Effector CD4-positive, alpha-beta T cell (primary cell): Measurements from ENCODE around the gene LRRC8D.

Source experiments
- DNase-seq: peaks from one replicate; pipeline ENCODE4 v3.0.0-alpha.2; 2020

The LRRC8D gene

DNA sequence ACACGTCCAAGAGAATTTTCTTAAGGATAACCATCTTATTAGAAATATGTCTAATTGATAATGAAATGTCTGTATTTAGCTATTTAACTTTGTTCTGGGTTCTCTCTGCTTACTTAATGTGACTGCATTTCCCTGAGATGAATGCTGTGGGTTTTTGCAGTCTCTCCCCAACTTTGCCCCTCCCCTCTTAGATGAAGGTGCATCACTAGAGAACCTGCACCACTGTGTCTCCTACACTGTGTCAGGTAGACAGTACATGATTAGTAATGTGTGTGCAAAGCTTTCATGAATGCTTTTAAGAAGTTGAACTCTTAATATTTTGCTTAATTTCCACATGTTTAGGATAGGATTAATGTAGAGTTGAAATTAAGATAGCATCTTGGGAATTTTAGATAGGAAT, 51.7 kb downstream of the LRRC8D start:
- no peak for DNase-seq

DNA sequence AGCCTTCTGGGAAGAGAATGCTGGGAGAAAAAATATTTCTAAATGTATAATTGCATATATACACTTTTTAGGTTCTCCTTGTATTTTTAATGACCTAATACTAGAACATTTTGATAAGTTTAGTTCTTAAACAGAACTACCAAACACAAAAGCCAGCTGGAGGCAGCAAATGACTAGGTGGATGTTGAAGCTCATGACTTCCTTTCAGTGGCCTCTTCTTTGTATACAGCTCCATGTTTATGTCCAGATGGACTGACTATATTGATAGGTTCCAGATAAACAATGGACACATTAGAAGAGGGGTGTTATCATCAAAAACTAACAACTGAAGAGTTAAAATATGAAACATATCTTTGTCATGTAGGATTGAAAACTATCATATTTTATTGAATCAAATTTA, 52.5 kb downstream of the LRRC8D start:
- no peak for DNase-seq

DNA sequence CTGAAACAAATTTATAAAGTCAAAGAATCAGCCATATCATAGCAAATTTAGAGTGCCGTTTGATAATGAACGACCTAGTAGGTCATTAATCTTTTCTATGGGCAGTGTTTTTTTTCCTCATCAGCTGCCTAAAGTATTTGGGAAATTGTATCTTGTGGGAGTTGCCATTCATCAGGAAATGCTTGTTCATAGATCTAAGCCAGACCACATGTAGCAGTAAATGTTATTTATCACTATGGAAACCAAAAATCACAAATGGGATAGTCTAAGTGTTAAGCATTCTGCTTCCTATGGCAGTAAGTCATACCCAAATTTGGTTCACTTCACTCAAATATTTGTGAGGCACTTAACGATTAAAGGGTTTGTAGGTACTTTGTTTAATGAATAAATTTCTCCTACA, 52.9 kb downstream of the LRRC8D start:
- no peak for DNase-seq

DNA sequence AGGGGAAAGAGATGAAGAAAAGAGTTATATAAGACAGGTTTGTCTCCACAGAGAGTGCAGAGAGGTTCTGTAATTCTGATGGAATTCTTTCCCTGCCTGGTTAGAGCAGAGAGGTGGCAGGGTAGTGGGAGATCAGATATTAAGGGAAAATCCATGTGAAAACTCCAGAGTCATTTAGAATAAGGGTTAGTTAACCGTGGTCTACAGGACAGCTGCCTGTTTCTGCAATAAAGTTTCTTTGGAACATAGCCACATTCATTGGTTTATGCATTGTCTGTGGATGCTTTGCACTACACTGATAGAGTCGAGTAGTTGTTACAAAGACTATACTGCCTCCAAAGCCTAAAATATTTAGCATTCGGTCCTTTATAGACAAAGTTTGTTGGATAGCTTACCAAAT, 55.6 kb downstream of the LRRC8D start:
- no peak for DNase-seq

DNA sequence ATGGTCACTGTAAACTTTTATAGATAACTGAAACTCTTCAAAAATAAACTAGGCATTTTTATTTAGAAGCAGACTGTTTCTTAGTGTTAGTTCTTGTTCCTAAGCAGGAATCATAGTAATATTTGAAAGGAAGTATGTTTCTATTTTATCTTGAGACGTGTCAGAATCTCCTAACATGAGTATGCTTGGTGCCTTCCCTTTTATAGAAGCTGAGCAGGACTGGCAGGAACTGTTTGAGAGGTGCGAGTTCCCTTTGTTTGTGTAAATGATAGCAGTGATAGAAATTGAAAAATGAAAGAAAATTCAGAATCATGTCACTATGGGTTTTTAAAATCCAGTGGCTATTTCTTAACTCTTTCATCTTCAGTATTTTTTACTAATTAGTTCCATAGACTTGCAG, 56.9 kb downstream of the LRRC8D start:
- no peak for DNase-seq

DNA sequence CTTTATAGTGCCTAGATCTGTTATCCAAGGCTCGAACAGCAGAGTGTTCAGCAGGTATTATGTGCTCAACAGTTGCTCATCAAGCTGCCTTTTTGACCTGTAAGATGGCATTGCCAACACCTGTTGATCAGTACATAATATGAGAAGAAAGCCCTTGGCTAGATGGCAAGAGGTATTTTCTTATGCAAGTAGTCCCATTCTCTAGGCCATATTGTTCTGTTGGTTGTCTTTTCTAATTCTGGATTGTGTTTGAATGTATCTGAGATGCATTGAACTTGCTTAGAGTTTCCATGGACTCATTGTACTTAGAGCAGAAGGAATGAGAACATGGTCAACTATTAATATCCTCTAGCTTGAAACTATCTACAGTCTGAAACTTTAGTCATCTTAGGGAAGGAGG, 57.4 kb downstream of the LRRC8D start:
- DNase-seq = no peak

DNA sequence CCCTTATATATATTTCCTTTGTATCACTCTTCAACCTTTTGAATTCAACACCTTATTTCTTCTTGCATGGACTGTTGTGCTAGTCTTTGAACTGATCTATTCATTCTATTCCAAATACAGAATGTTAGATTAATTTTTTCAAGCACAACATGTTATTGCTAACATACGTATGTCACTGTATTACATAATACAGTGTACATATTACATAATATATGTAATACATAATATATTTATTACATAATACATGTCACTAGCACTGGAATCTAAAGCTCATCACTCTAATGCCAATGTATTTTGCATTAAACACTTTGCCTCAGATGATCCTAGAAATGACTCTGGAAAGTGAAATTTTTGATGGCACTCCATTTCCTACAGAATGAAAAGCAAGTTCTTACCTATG, 59.8 kb downstream of the LRRC8D start:
- no peak for DNase-seq

DNA sequence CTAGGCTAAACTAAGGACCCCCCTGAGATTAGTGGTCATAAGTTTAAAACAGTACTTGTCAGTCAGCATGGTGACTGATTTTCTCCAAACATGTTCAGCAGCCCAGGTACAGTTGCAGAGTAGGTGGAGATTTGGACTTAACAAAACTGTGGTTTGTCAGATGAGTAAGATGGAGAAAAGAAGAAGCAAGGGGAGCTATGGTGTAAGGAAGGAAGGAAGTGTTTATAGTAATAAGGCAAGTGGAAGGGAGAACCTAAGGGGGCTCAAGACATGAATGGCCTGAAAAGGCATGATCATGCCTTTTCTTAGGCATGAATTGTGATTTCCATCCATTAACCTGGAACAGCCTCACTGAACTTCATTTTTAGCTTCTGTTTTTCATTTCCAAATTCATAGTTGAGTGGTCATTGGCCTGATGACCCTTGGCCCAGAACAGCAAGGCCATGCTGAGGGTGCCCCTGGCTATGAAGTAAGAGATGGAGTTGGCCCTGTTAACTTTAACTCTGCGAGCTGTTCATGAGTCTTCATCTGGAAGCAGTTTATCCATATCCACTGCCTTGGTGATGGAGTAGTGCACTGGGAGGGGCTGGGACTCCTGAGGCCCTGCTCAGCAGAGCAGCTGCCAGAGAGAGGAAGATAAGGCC, 60.7 kb downstream of the LRRC8D start:
- DNase-seq = no peak

DNA sequence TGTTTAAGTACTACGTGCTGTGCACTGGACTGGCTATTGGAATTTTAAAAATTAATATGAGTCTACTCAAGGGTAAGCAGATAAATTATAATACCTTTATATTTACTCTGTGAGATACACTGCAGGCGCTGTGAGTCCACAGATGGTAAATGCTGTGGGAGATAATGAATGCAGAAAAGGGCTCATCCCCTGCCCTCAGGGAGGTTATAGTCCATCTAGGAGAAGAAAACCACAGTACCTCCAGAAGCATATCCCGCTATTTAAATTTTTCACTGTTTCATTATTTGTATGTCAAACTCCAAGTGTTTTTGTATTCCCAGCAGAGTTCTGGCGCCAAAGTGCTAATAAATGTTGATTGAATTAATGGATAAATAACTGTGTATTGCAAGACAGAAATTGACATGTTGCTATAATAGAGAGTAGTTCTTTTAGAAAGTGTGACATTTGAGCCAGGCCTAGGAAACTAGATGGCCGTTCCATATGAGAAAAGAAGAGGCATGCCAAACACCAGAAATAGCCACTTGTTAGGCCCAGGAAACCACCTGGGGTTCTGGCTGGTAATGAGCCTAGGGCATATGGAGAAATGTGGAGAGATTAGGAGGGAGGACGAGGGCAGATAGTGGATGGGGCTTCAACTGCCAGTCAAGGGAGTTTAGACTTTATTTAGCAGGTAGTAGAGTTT, 61.7 kb downstream of the LRRC8D start:
- DNase-seq = no peak

DNA sequence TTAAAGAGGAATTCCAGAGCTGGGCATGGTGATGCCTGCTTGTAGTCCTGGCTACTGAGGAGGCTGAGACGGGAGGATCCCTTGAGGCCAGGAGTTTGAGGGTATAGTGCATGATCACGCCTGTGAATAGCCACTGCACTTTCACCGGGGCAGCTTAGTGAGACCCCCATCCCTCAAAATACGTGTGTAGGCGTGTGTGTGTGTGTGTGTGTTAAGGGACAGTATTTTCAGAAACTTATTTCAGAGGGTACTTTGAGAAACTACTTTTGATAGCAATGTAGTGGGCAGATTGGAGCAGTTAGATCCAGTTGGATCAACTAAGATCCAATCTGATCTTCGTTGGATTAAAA, 62.2 kb downstream of the LRRC8D start:
- DNase-seq = no peak

DNA sequence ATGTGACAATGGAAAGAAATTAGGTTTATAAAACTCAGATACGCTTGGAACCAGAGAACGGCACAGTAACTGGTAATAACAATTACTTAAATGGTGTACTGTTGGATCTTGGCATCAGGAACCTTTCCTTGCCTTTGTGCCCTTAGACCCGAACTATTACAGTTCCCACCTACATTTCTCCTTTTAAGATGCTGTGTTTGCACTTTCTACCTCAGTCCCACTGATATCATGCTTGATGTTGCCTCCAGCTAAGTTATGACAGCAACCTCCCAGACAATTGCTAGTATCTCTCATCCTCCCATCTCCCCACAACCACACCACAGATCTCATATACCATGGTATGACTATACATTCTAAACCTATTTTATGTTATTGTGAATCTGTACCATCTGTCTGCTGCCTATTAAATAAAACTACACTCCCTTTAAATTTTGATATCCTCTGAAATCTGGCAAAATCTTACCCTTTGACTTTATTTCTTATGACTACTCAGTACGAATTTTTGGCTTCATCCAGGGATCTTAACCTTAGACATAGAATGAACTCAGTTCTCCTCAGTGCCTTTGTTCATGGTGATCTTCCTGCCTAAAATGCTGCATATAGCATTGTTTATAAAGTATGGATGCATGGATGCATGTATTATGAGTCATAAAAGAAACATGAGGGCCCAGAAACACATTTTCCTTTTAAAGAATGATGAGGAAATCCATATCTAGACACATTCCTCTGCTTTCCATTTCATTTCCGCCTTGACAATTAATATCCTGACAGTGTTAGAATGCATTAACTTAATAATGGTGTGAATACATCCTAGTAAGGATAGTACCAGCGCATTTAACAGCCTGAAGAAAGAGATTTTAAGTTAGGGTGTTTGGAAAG, 64.1 kb downstream of the LRRC8D start:
- no peak for DNase-seq

DNA sequence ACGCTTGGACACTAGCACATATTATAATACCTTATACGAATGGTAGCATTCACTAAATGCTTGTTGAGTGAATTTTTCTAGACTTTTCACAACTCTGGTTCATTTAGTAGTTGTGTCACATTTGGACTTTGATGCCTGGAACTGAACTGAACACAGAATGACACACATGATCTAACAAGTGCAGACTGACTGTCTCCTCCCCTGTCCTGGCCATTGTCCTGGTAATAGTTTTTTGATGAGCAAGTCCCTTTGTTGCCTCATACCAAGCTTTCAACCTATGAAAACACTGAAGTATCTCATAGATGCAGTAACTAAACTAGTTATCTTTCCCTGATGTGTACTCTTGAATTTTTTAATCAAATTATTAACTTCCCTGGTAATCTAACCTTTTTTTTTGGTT, 66.4 kb downstream of the LRRC8D start:
- DNase-seq = no peak

DNA sequence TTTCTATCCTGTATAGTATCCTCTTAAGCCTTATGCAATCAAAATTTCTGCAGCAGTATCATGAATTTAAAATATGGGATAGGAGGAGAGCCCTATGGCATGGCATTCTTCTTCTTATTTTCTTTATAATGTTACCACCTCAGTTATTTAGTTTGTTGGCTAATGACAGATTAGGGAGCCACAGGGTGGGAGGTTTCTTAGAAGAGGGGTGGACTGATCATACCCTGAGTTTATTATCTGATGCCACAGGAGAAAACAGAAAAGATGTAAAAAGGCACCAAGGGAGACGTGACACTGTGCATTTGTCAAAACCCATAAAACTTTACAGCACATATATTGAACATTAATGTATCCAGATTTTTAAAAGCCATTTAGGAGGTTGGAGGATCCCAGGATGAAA, 66.9 kb downstream of the LRRC8D start:
- DNase-seq = no peak

DNA sequence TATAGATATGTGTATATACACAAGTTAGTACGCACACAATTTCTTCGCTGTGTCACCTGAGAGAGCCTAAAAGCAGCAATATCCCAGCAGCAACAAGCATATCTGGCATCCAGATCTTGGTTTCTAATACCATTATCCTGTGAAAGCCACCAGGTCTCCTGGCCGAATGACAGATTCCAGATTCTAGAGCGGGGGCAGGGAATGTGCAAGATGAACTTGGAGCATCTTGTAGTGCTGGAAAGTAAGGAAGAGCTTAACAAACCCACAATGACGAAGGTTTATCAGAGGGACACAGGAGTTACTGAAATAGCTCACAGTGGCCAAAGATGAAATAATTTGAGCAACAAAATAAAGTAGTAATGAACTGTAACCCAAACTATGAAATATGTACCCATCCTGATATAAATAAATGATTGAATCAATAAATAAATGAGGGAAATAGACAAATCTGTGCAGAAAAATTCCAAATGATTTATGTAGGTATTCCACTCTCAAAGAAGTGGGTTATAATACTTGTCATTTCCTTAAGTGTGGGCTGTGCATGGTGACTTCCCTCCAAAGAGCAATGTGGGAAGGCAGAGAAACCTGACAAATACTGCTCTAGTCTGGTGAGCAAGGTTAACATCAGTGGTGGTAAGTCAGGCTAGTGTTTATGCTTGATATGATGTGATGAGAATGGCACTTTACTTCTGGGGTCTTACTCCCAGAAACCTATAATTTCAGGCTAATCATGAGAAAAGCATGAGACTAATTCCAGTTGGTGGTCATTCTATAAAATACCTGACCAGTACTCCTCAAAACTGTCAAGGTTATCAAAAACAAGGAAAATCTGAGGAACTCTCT, 67.9 kb downstream of the LRRC8D start:
- no peak for DNase-seq

DNA sequence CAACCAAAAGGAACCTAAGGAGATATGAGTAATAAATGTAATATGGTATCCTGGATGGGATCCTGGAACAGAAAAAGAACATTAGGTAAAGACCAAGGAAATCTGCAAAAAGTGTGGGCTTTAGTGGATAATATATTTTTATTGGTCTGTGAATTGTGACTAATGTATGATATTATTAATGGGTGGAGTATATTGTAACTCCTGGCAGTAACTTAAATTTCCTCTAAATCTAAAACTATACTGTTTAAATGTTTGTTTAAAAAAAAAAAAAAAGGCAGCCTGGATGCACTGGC, 68.4 kb downstream of the LRRC8D start:
- DNase-seq = no peak

DNA sequence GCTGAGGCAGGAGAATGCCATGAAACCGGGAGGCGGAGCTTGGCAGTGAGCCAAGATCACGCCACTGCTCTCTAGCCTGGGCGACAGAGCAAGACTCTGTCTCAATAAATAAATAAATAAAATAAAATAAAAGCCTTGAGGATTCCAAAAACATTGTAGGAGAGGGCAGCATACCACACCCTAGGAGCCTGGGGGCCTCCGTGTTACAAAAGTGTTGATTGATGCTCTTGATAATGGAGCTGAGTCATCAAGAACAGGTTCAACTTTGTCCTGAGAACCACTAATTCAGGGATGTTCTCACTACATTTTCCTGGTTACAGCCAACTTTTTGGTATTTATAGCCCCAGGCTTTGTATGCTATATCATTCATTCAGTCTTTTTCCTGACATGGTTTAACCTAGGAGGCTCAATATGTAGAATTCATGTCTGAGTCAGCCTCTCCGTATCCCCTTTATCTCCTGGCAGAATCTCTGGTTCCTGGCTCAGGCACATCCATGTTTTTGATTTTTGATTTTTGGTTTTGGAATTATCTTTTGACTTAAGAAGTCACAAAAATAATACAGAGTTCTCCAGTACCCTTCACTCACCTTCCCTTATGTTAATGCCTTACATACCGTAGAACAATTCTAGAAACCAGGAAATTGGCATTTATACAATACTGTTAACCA, 69.4 kb downstream of the LRRC8D start:
- no peak for DNase-seq

DNA sequence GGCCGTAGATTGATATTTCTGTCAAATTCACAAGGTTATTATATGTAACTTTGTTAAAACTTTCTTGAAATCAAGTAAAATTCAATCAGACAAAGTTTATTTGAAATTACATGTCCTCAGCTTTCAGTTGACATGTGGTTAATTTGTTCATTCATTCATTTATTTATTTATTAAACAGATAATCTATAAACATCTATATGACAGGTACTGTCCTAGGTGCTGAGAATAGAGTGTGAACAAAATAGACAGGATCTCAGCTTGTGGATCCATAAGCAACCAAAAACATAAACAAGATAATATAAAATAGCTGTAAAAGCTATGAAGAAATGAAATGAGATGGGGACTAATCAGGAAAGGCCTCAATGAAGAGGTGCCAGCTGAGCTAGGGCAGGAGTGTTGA, 72.0 kb downstream of the LRRC8D start:
- DNase-seq = no peak

DNA sequence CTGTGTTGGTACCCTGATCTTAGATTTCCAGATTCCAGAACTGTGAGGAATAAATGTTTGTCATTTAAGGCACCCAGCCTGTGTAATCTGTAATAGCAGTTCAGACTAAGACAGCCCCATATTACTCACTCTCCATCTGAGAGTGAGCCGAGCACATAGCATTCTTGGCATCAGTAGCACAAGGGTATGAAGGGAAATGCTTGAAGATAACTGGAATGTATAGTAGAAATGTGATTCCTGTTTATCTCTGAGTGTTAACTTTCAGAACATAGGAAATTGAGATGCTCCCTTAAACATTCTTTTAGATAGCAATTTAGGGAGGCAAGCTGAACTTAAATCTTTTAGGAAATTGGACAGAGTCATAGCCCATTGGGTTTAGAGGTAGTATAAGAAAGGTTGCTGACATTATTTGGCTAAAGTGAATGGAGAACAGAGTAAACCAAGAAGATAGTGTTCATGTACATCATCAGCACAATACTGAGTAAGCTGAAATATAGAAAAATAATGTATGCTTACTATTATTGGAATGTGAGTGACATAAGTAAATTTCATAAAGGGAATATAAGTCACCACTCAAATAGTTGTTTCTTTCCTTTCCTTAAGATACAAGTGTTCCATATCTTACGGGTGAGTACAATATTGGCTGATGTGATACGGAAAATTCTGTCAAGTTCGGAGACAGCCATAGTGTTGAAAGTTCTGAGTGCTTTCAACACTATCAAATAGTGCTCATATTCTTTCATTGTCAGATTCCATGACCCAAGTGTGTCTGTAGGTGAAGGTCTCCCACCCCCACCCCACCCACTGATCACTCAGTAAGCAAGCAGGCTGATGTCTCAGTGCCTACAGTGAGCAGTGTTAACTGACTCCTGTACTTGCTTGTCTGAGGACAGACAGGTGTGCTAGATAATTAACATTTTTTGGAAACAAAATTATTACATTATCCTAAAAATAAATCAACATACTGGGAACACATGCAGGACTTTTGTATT, 73.7 kb downstream of the LRRC8D start:
- DNase-seq = no peak

DNA sequence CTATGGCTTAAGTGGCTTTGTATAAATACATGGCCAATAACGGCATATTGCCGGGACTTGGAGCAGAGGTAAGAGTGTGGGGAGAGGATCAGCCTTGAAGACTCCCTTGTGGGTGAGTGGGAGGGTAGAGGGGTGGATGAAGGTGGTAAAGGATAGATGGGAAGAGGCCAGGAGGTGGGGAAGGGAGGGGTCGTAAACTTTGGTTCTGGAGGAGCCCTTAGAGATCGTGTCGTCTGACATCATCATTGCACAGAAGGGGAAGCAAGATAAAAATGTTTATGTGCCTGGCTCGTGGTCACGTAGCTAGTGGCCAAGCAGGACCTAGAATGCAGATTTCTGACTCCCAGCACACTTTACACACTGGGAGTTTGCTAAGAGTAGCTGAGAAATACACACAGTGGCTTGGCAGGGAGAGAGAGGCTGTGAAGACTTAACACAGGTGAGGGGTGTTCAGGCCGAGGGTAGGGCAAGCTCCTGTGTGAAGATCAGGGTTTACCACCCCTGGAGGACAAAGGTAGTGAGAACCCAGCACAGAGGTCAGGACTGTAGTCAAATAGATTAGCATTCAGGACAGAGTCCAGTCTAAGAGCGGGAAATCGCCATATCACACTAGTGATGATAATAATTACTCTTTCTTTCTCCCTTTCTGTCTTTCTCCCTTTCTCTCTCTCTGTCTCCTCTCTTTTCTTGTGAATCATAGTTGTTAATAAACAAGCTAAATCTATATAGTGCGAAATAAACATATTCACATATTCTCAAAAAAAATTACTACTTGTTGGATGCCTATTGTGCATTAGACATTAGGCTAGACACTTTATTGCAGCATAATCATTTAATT, 75.5 kb downstream of the LRRC8D start:
- DNase-seq = no peak

DNA sequence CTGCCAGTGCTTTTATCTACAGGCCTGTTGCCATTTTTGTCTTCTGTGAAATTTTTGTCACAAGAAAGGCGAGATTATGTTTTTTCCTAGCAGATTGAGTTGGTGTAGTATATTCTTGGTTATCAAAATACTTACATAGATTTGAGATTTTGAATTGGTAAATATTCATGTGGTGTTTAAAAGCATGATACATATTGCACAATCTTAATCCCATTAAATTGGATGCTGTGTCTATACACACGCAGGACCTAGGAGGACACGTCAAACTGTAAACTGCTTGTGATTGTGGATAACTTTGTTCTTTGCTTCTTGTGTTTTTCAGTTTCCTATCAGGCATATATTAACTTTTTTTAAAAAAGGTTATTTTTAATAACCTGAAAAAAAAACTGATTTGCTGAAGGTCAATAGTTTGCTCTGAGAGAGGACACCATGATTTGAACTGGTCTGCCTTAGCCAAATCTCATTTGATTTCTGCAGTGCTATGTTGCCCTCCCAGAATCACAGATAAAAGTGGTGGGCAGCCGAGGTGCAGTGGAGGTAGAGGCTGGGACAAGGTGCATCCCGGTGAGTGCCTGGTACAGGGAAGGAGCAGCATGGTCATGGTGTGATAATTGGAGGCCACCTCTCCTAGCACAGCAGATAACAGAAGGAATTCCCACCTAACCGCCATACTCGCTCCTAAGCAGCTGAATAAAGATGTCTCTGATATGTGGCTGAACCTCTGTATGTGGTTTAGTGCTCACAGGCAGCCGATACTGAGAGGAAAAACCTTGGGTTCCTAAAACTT, 76.7 kb downstream of the LRRC8D start:
- DNase-seq = no peak
